ENCODE data around the gene SLC37A2. TPM values are rescaled to one million over a fixed set of nuclear protein-coding genes. Genes with fewer than 3 reads are reported as not detected.

SLC37A2 gene
- polyA plus RNA-seq, 1 of the 3 experiments (the other 2 are of a cell fraction), result 0.44 TPM

- Histone ChIP-seq H3F3A (replicated peaks; ENCODE audit: insufficient read depth) (peaks cover 2% of the 10 kb centered on the region), H3K36me3 (replicated peaks in 1 of 2; ENCODE audit: control insufficient read depth in 1 of 2, insufficient read depth in 2 of 2, low read length in 1 of 2) (peaks cover 6 to 20% of the 10 kb centered on the region in 2 experiments), H3K27ac (ENCODE audit: low read depth in 2 of 2, low read length in 1 of 2) (peak overlapping the region in 1 of 2 experiments; percentile 17; a peak in 1 of 4 replicates), H2AFZ (ENCODE audit: low read depth) (peak overlapping the region; percentile 61), H3K4me2 (no peak overlapping the region), H3K4me1 (ENCODE audit: control insufficient read depth in 1 of 2, insufficient read depth in 2 of 2, low read depth in 1 of 2, low read length in 1 of 2) (peaks cover 4% of the 10 kb centered on the region in 2 experiments; a peak in 2 of 4 replicates), H3K4me3 (ENCODE audit: low read depth in 2 of 2, low read length in 1 of 2) (no peak overlapping the region; a peak in 1 of 4 replicates), H4K20me1 (ENCODE audit: insufficient read depth) (no peaks in the 10 kb centered on the region), H3K9me3 (no peaks in the 10 kb centered on the region), H3K9me2 (no peaks in the 10 kb centered on the region), H3K79me2 (ENCODE audit: insufficient read depth) (no peaks in the 10 kb centered on the region), H3K27me3 (ENCODE audit: insufficient read depth) (no peaks in the 10 kb centered on the region), H3K9ac (no peak overlapping the region)
- no peak for TF ChIP-seq GABPA (IDR thresholded peaks at IDR 0.05; ENCODE audit: low read depth)
- TF ChIP-seq FOXJ3 (CRISPR knock-in tag; IDR thresholded peaks at IDR 0.05), result no peak
- TF ChIP-seq IRF3 (IDR thresholded peaks at IDR 0.05; ENCODE audit: low read depth, low read length), result no peak
- TF ChIP-seq SMC3 (IDR thresholded peaks at IDR 0.05; ENCODE audit: low read depth, low read length), result peak; percentile 78
- TF ChIP-seq USF2 (IDR thresholded peaks at IDR 0.05; ENCODE audit: borderline replicate concordance, low read depth, low read length), result no peak
- no peak for TF ChIP-seq CHD2 (IDR thresholded peaks at IDR 0.05; ENCODE audit: low read length, partially characterized antibody)
- peak; percentile 79 for TF ChIP-seq CTCF (IDR thresholded peaks at IDR 0.05)
- no peak for TF ChIP-seq MXI1 (IDR thresholded peaks at IDR 0.05; ENCODE audit: low read depth, low read length)
- TF ChIP-seq TEAD4 (IDR thresholded peaks at IDR 0.05; ENCODE audit: borderline replicate concordance, insufficient read depth), result no peak
- TF ChIP-seq PBX3 (IDR thresholded peaks at IDR 0.05), result no peak
- no peak for TF ChIP-seq MAX (IDR thresholded peaks at IDR 0.05; ENCODE audit: low read depth)
- no peak for TF ChIP-seq FOXM1 (IDR thresholded peaks at IDR 0.05; ENCODE audit: low read depth)
- no peak for TF ChIP-seq GATA2 (CRISPR knock-in tag; IDR thresholded peaks at IDR 0.05)
- TF ChIP-seq ZBTB33 (IDR thresholded peaks at IDR 0.05; ENCODE audit: borderline replicate concordance, low read depth), result no peak
- no peak for TF ChIP-seq YY1 (IDR thresholded peaks at IDR 0.05; ENCODE audit: low read depth)
- no peak for TF ChIP-seq EZH2phosphoT487 (IDR thresholded peaks at IDR 0.05; ENCODE audit: borderline replicate concordance, low read depth)
- TF ChIP-seq RAD21 (IDR thresholded peaks at IDR 0.05; ENCODE audit: low read length), result peak; percentile 96
- no peak; the same call in 1 of the 2 replicates for TF ChIP-seq JUND (IDR thresholded peaks at IDR 0.05)
- 58% methylated on average over 5 of the region's 5 CpGs for WGBS (ENCODE audit: low lambda C conversion rate)
- POLR2A ChIA-PET, result interaction anchor here (0.6 to 2.4 kb wide), 3 partner anchors 49 to 255 kb away, joined by 3 to 6 read pairs (median 4); no protein-coding TSS in a partner anchor
- CTCF ChIA-PET, result interaction anchor here (0.6 to 13.2 kb wide), 70 partner anchors 9 to 782 kb away, joined by 3 to 147 read pairs (median 4); partner anchors contain the start of genes PKNOX2 and TMEM218
- DNase-seq, result peak; percentile 90
Measured at GRCh38 chr11:125091247-125091876, 28.3 kb downstream of the SLC37A2 start.

Data from SK-N-SH (cell line).